ENCODE results near the gene SLC38A5. TPM values are rescaled to one million over a fixed set of nuclear protein-coding genes. Genes with fewer than 3 reads are reported as not detected.
A peak's percentile ranks its signal among the peaks of the same experiment; 100 is the strongest.

The SLC38A5 gene
- total and polyA plus RNA-seq, 9 of the 15 experiments (the other 6 are each of a cell fraction or from before 2014, with no cell fraction given), result 9.3 to 228 (median 142) TPM

- no peak for TF ChIP-seq MEF2A (IDR thresholded peaks at IDR 0.05; ENCODE audit: control insufficient read depth, low read depth, low read length)
- TF ChIP-seq FOSL1 (tag; conservative IDR thresholded peaks at IDR 0.05), result no peak
- no peak for TF ChIP-seq NEUROD1 (IDR thresholded peaks at IDR 0.05; ENCODE audit: borderline replicate concordance, low read depth, low read length, partially characterized antibody)
- no peak for TF ChIP-seq ZNF639 (CRISPR knock-in tag; conservative IDR thresholded peaks at IDR 0.05 in 1 of 2, IDR thresholded peaks at IDR 0.05 in 1 of 2)
- no peak for TF ChIP-seq ZNF23 (CRISPR knock-in tag; IDR thresholded peaks at IDR 0.05)
- no peak for TF ChIP-seq CEBPB (tag; IDR thresholded peaks at IDR 0.05)
- TF ChIP-seq ZNF449 (CRISPR knock-in tag; IDR thresholded peaks at IDR 0.05), result no peak
- TF ChIP-seq MLLT1 (IDR thresholded peaks at IDR 0.05), result 0 out of 4 replicates have a peak, but pooled peaks of 1 of the 2 experiments have one; percentile 18
- 0 out of 2 replicates have a peak, but pooled peaks have one; percentile 81 for TF ChIP-seq ZNF592 (IDR thresholded peaks at IDR 0.05)
- no peak for TF ChIP-seq ZNF280A (IDR thresholded peaks at IDR 0.05; ENCODE audit: low read depth, partially characterized antibody)
- no peak for TF ChIP-seq PYGO2 (tag; IDR thresholded peaks at IDR 0.05)
- TF ChIP-seq ZNF76 (CRISPR knock-in tag; IDR thresholded peaks at IDR 0.05; ENCODE audit: borderline replicate concordance), result no peak
Observed at GRCh38 chrX:48470833-48471118, 716 bp upstream of the SLC38A5 start (continued).

All from K562 (cell line).